ENCODE data around the gene C1orf94. TPM values are rescaled to one million over a fixed set of nuclear protein-coding genes. Genes with fewer than 3 reads are reported as not detected.

Gene C1orf94
- total RNA-seq, 2 donors from 2014 or later = not detected

- no peaks in the 10 kb centered on the region for H3K4me1 Mint-ChIP-seq (ENCODE audit: low read depth in 2 of 2)
- no peaks in the 10 kb centered on the region for H3K36me3 Mint-ChIP-seq
- no peak for DNase-seq (ENCODE audit: low spot score)
- H3K27me3 Mint-ChIP-seq = peaks cover 25 to 32% of the 10 kb centered on the region in 2 donors
- H3K9me3 Mint-ChIP-seq = no peaks in the 10 kb centered on the region
- H3K4me3 Mint-ChIP-seq = no peak overlapping the region
- no peak overlapping the region for H3K27ac Mint-ChIP-seq
- peak in 1 of 2 donors; percentile 24 for ATAC-seq
Measured at GRCh38 chr1:34149501-34149900, 27.2 kb upstream of the C1orf94 start.

- Mint-ChIP-seq H3K36me3 (no peaks in the 10 kb centered on the region), H3K4me1 (ENCODE audit: low read depth in 2 of 2) (no peaks in the 10 kb centered on the region), H3K27me3 (peaks cover 26 to 31% of the 10 kb centered on the region in 2 donors), H3K9me3 (no peaks in the 10 kb centered on the region), H3K27ac (no peak overlapping the region), H3K4me3 (no peak overlapping the region)
- no peak for DNase-seq (ENCODE audit: low spot score)
- ATAC-seq = no peak
Measured at GRCh38 chr1:34153246-34153645, 23.5 kb upstream of the C1orf94 start.

- ATAC-seq = no peak
- Mint-ChIP-seq H3K27me3 (peaks cover 36 to 51% of the 10 kb centered on the region in 2 donors), H3K9me3 (no peaks in the 10 kb centered on the region), H3K36me3 (no peaks in the 10 kb centered on the region), H3K4me3 (no peak overlapping the region), H3K27ac (no peak overlapping the region), H3K4me1 (ENCODE audit: low read depth in 2 of 2) (no peaks in the 10 kb centered on the region)
- DNase-seq (ENCODE audit: low spot score) = no peak
Measured at GRCh38 chr1:34155860-34156259, 20.8 kb upstream of the C1orf94 start.

- H3K4me1 Mint-ChIP-seq (ENCODE audit: low read depth in 2 of 2) = no peaks in the 10 kb centered on the region
- no peak overlapping the region for H3K27ac Mint-ChIP-seq
- H3K4me3 Mint-ChIP-seq = no peak overlapping the region
- DNase-seq (ENCODE audit: low spot score) (no peak), ATAC-seq (no peak)
- peaks cover 39 to 60% of the 10 kb centered on the region in 2 donors for H3K27me3 Mint-ChIP-seq
- no peaks in the 10 kb centered on the region for H3K9me3 Mint-ChIP-seq
- no peaks in the 10 kb centered on the region for H3K36me3 Mint-ChIP-seq
Measured at GRCh38 chr1:34156739-34157138, 20.0 kb upstream of the C1orf94 start.

- no peak overlapping the region for H3K27ac Mint-ChIP-seq
- no peaks in the 10 kb centered on the region for H3K36me3 Mint-ChIP-seq
- peaks cover 33 to 58% of the 10 kb centered on the region in 2 donors for H3K27me3 Mint-ChIP-seq
- peak overlapping the region; percentile 47 for H3K4me3 Mint-ChIP-seq
- no peaks in the 10 kb centered on the region for H3K9me3 Mint-ChIP-seq
- DNase-seq (ENCODE audit: low spot score) (no peak), ATAC-seq (peak; percentile 61 to 69)
- H3K4me1 Mint-ChIP-seq (ENCODE audit: low read depth in 2 of 2) = peaks cover 0 to 3% of the 10 kb centered on the region in 2 donors
Measured at GRCh38 chr1:34162852-34163766, 13.6 kb upstream of the C1orf94 start.

- Mint-ChIP-seq H3K9me3 (no peaks in the 10 kb centered on the region), H3K27ac (no peak overlapping the region), H3K4me3 (peak overlapping the region; percentile 47), H3K36me3 (no peaks in the 10 kb centered on the region), H3K27me3 (peaks cover 38 to 63% of the 10 kb centered on the region in 2 donors), H3K4me1 (ENCODE audit: low read depth in 2 of 2) (peaks cover 0 to 3% of the 10 kb centered on the region in 2 donors)
- no peak for ATAC-seq
- DNase-seq (ENCODE audit: low spot score) = no peak
Measured at GRCh38 chr1:34163792-34164731, 12.6 kb upstream of the C1orf94 start.

- no peak within 1 kb of the TSS for H3K4me3 Mint-ChIP-seq
- peaks cover 41 to 63% of the 10 kb centered on the region in 2 donors for H3K27me3 Mint-ChIP-seq
Measured at GRCh38 chr1:34164771-34165391, 11.8 kb upstream of the C1orf94 start, which contains the start of gene CSMD2. Gene CSMD2 (minus strand): TSS chr1:34165230. CDS start chr1:34165097, 133 bp downstream.

GRCh38 chr1:34165422-34165921 is 11.2 kb upstream of the C1orf94 start:
- DNase-seq (ENCODE audit: low spot score) = no peak
- ATAC-seq = no peak
- Mint-ChIP-seq H3K27ac (no peak overlapping the region), H3K9me3 (no peaks in the 10 kb centered on the region), H3K36me3 (no peaks in the 10 kb centered on the region), H3K4me3 (no peak overlapping the region), H3K27me3 (peaks cover 37 to 63% of the 10 kb centered on the region in 2 donors), H3K4me1 (ENCODE audit: low read depth in 2 of 2) (peaks cover 0 to 3% of the 10 kb centered on the region in 2 donors)

More at GRCh38 chr1:34164771-34165391, 11.8 kb upstream of the C1orf94 start, which contains the start of gene CSMD2:
- Mint-ChIP-seq H3K9me3 (no peaks in the 10 kb centered on the region), H3K27ac (no peak within 1 kb of the TSS), H3K4me1 (ENCODE audit: low read depth in 2 of 2) (peaks cover 0 to 3% of the 10 kb centered on the region in 2 donors), H3K36me3 (no peaks in the 10 kb centered on the region)
- no peak for ATAC-seq
- no peak for DNase-seq (ENCODE audit: low spot score)

- Mint-ChIP-seq H3K9me3 (no peaks in the 10 kb centered on the region), H3K27ac (no peak overlapping the region), H3K36me3 (no peaks in the 10 kb centered on the region), H3K27me3 (peaks cover 36 to 63% of the 10 kb centered on the region in 2 donors), H3K4me1 (ENCODE audit: low read depth in 2 of 2) (peaks cover 0 to 3% of the 10 kb centered on the region in 2 donors), H3K4me3 (no peak overlapping the region)
- ATAC-seq (no peak), DNase-seq (ENCODE audit: low spot score) (no peak)
Measured at GRCh38 chr1:34166191-34166624, 10.5 kb upstream of the C1orf94 start.

GRCh38 chr1:34166625-34167361 is 9.9 kb upstream of the C1orf94 start:
- H3K4me1 Mint-ChIP-seq (ENCODE audit: low read depth in 2 of 2) = peaks cover 0 to 3% of the 10 kb centered on the region in 2 donors
- no peaks in the 10 kb centered on the region for H3K9me3 Mint-ChIP-seq
- H3K27me3 Mint-ChIP-seq = peaks cover 32 to 63% of the 10 kb centered on the region in 2 donors
- H3K4me3 Mint-ChIP-seq = no peak overlapping the region
- no peak for DNase-seq (ENCODE audit: low spot score)
- ATAC-seq = no peak
- H3K36me3 Mint-ChIP-seq = no peaks in the 10 kb centered on the region
- no peak overlapping the region for H3K27ac Mint-ChIP-seq

- H3K27ac Mint-ChIP-seq = no peak overlapping the region
- H3K4me3 Mint-ChIP-seq = no peak overlapping the region
- no peak for ATAC-seq
- DNase-seq (ENCODE audit: low spot score) = no peak
- H3K36me3 Mint-ChIP-seq = no peaks in the 10 kb centered on the region
- H3K4me1 Mint-ChIP-seq (ENCODE audit: low read depth in 2 of 2) = peaks cover 0 to 3% of the 10 kb centered on the region in 2 donors
- peaks cover 34 to 65% of the 10 kb centered on the region in 2 donors for H3K27me3 Mint-ChIP-seq
- H3K9me3 Mint-ChIP-seq = no peaks in the 10 kb centered on the region
Measured at GRCh38 chr1:34167389-34167788, 9.3 kb upstream of the C1orf94 start.

- DNase-seq (ENCODE audit: low spot score) (no peak), ATAC-seq (no peak)
- no peak overlapping the region for H3K27ac Mint-ChIP-seq
- no peaks in the 10 kb centered on the region for H3K4me1 Mint-ChIP-seq (ENCODE audit: low read depth in 2 of 2)
- no peaks in the 10 kb centered on the region for H3K9me3 Mint-ChIP-seq
- H3K36me3 Mint-ChIP-seq = no peaks in the 10 kb centered on the region
- no peak overlapping the region for H3K4me3 Mint-ChIP-seq
- peaks cover 38 to 67% of the 10 kb centered on the region in 2 donors for H3K27me3 Mint-ChIP-seq
Measured at GRCh38 chr1:34175744-34176143, 963 bp upstream of the C1orf94 start.
